Erythroblast (primary cell): ENCODE data around the gene HEMK1.

Experiments
- GATA1 ChIP-seq: IDR thresholded peaks from 2 replicates; pipeline ENCODE4 v1.6.1; 2011; ENCODE audit warnings: low read depth, mild to moderate bottlenecking, control low read depth, low read length, moderate library complexity
- POLR2A ChIP-seq: IDR thresholded peaks from 2 replicates; pipeline ENCODE4 v1.6.1; 2011; ENCODE audit warnings: mild to moderate bottlenecking, low read length

DNA sequence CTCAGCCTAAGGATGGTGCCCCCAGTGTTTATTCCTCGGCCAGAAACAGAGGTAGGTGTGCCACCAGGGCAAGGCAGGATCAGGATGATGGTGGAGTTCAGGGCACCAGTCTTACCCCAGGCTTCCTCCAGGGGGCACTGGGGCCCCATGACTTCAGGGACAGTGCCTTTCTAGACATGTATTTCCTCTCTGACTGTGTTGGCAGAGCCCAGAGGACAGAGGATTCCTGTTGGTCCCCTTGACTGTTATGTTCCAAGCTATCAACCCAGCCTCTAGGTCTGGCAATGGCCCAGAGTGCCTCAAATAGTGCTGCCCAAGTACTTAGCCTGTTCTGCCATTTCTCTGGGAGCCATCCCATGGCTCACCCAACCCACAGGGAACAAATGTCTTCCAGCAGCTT is 2.8 kb downstream of the HEMK1 start:
- TF ChIP-seq POLR2A: no peak
- no peak for TF ChIP-seq GATA1
